PC-9 (cell line): ENCODE measurements around the gene TRIP10.
"Not testable (repeated sequence)": the region's sequence is repeated elsewhere in the genome, so short reads cannot be mapped to it uniquely, and the experiment has no call there.

Experiments
- EZH2 ChIP-seq: fragments of 200-600 bp; sonication (generic); IDR thresholded peaks from 2 replicates; pipeline ENCODE4 v1.8.0; 2017; ENCODE audit warnings: antibody characterized with exemption, low read depth
- TF ChIP-seq, protein P1 (sequence below): fragments of 200-600 bp; sonication (generic); conservative IDR thresholded peaks from 2 replicates; pipeline ENCODE4 v1.6.1; 2017; ENCODE audit warnings: mixed run types, antibody characterized with exemption, mild to moderate bottlenecking, moderate library complexity

DNA sequence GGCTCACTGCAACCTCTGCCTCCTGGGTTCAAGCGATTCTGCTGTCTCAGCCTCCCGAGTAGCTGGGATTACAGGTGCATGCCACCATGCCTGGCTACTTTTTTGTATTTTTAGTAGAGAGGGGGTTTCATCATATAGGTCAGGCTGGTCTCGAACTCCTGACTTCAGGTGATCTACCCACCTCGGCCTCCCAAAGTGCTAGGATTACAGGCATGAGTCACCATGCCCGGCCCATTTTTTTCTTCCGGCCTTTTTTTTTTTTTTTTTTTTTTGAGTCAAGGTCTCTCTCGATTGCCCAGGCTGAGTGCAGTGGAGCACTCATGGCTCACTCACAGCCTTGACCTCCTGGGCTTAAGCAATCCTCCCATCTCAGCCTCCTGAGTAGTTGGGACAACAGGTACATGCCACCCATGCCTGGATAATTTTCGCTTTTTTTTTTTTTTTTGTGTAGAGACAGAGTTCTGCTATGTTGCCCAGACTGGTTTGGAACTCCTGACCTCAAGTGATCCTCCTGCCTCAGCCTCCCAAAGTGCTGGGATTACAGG is 22.8 kb downstream of the TRIP10 start:
- TF ChIP-seq, protein P1, sequence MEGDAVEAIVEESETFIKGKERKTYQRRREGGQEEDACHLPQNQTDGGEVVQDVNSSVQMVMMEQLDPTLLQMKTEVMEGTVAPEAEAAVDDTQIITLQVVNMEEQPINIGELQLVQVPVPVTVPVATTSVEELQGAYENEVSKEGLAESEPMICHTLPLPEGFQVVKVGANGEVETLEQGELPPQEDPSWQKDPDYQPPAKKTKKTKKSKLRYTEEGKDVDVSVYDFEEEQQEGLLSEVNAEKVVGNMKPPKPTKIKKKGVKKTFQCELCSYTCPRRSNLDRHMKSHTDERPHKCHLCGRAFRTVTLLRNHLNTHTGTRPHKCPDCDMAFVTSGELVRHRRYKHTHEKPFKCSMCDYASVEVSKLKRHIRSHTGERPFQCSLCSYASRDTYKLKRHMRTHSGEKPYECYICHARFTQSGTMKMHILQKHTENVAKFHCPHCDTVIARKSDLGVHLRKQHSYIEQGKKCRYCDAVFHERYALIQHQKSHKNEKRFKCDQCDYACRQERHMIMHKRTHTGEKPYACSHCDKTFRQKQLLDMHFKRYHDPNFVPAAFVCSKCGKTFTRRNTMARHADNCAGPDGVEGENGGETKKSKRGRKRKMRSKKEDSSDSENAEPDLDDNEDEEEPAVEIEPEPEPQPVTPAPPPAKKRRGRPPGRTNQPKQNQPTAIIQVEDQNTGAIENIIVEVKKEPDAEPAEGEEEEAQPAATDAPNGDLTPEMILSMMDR, result not testable (repeated sequence)
- not testable (repeated sequence) for TF ChIP-seq EZH2
